ENCODE data around the gene NPRL2. TPM values are rescaled to one million over a fixed set of nuclear protein-coding genes. Genes with fewer than 3 reads are reported as not detected.

Gene NPRL2
- total and polyA plus RNA-seq, 2 donors (not counting 1 experiment from before 2014, with no cell fraction given) = 21.4 to 27.2 TPM

DNA sequence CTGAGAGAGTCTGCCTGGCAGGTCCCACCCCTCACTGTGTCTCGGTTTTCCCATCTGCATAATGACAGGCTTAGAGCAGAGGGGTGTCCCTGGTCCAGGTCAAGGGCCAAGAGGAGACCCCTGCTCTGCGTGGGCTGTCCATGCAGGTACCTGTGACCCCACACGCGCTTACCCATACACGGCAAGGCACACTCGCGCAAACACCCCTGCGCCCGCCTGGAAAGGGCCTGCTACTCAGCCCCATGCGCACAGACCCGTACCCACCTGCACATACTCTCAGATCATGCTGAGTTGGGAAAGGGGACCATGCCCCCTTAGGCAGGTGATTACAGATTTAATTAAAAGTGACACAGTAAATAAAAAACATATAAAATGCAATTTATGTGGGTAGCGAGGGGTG, 32.1 kb upstream of the NPRL2 start:
- DNase-seq (ENCODE audit: low read depth in 2 of 2) = no peak
- H4K20me1 ChIP-seq (ENCODE audit: control insufficient read depth, extremely low read depth, insufficient read depth, low read length) = no peaks in the 10 kb centered on the region
- H3K27me3 ChIP-seq (ENCODE audit: control insufficient read depth, insufficient read depth, low read length) = no peaks in the 10 kb centered on the region
- H3K36me3 ChIP-seq (ENCODE audit: control insufficient read depth, insufficient read depth, low read length) = no peaks in the 10 kb centered on the region
- no peak overlapping the region for H2AFZ ChIP-seq (ENCODE audit: low read length)
- TF ChIP-seq EZH2 (IDR thresholded peaks at IDR 0.05; ENCODE audit: low read length, missing control alignments) = no peak
- TF ChIP-seq, protein P1, sequence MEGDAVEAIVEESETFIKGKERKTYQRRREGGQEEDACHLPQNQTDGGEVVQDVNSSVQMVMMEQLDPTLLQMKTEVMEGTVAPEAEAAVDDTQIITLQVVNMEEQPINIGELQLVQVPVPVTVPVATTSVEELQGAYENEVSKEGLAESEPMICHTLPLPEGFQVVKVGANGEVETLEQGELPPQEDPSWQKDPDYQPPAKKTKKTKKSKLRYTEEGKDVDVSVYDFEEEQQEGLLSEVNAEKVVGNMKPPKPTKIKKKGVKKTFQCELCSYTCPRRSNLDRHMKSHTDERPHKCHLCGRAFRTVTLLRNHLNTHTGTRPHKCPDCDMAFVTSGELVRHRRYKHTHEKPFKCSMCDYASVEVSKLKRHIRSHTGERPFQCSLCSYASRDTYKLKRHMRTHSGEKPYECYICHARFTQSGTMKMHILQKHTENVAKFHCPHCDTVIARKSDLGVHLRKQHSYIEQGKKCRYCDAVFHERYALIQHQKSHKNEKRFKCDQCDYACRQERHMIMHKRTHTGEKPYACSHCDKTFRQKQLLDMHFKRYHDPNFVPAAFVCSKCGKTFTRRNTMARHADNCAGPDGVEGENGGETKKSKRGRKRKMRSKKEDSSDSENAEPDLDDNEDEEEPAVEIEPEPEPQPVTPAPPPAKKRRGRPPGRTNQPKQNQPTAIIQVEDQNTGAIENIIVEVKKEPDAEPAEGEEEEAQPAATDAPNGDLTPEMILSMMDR (conservative IDR thresholded peaks at IDR 0.05 in 1 of 2, IDR thresholded peaks at IDR 0.05 in 1 of 2; ENCODE audit: low read depth in 1 of 2, low read length in 2 of 2) = no peak
- no peaks in the 10 kb centered on the region for H3K4me1 ChIP-seq (ENCODE audit: control insufficient read depth, extremely low read depth, insufficient read depth, low read length)
- no peak overlapping the region for H3K9ac ChIP-seq (ENCODE audit: insufficient read depth, low read length)
- no peak overlapping the region for H3K27ac ChIP-seq (ENCODE audit: insufficient read depth, low read length)
- no peak overlapping the region for H3K4me3 ChIP-seq (replicated peaks in 1 of 4; ENCODE audit: control extremely low read depth in 1 of 4, insufficient read depth in 1 of 4, low read depth in 3 of 4, low read length in 4 of 4)
- no peaks in the 10 kb centered on the region for H3K9me3 ChIP-seq (ENCODE audit: control insufficient read depth, insufficient read depth, low read depth, low read length)
- H3K79me2 ChIP-seq (ENCODE audit: control insufficient read depth, insufficient read depth, low read length) = no peaks in the 10 kb centered on the region
- H3K4me2 ChIP-seq (ENCODE audit: extremely low read depth, insufficient read depth, low read length) = no peak overlapping the region

DNA sequence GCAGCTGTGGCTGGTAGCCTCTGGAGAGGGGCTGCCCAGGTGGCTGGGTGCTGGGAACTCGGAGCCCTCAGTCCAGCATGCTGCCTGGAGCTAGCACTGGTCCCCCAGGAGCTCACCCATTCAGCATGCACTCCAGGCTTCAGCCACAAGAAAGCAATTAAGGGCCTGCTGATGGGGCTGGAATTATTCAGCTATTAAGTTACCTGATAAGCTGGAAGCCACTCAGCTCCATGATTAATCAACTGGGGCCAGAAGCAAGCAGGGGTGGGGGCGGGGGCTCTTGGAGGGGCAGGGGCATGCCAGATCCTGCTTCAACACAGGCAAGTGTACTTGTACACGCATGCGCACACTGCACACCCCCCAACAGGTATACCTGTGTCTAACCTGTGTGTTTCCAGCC, 30.8 kb upstream of the NPRL2 start:
- Histone ChIP-seq H3K9ac (ENCODE audit: insufficient read depth, low read length) (no peak overlapping the region), H3K27ac (ENCODE audit: insufficient read depth, low read length) (no peak overlapping the region), H3K4me1 (ENCODE audit: control insufficient read depth, extremely low read depth, insufficient read depth, low read length) (no peaks in the 10 kb centered on the region), H4K20me1 (ENCODE audit: control insufficient read depth, extremely low read depth, insufficient read depth, low read length) (no peaks in the 10 kb centered on the region), H3K27me3 (ENCODE audit: control insufficient read depth, insufficient read depth, low read length) (no peaks in the 10 kb centered on the region), H3K36me3 (ENCODE audit: control insufficient read depth, insufficient read depth, low read length) (no peaks in the 10 kb centered on the region), H3K79me2 (ENCODE audit: control insufficient read depth, insufficient read depth, low read length) (no peaks in the 10 kb centered on the region), H3K4me3 (replicated peaks in 1 of 4; ENCODE audit: control extremely low read depth in 1 of 4, insufficient read depth in 1 of 4, low read depth in 3 of 4, low read length in 4 of 4) (no peak overlapping the region), H3K9me3 (ENCODE audit: control insufficient read depth, insufficient read depth, low read depth, low read length) (no peaks in the 10 kb centered on the region), H2AFZ (ENCODE audit: low read length) (no peak overlapping the region), H3K4me2 (ENCODE audit: extremely low read depth, insufficient read depth, low read length) (no peak overlapping the region)
- no peak for DNase-seq (ENCODE audit: low read depth in 2 of 2)
- no peak for TF ChIP-seq EZH2 (IDR thresholded peaks at IDR 0.05; ENCODE audit: low read length, missing control alignments)
- TF ChIP-seq, protein P1 (conservative IDR thresholded peaks at IDR 0.05 in 1 of 2, IDR thresholded peaks at IDR 0.05 in 1 of 2; ENCODE audit: low read depth in 1 of 2, low read length in 2 of 2) = no peak

DNA sequence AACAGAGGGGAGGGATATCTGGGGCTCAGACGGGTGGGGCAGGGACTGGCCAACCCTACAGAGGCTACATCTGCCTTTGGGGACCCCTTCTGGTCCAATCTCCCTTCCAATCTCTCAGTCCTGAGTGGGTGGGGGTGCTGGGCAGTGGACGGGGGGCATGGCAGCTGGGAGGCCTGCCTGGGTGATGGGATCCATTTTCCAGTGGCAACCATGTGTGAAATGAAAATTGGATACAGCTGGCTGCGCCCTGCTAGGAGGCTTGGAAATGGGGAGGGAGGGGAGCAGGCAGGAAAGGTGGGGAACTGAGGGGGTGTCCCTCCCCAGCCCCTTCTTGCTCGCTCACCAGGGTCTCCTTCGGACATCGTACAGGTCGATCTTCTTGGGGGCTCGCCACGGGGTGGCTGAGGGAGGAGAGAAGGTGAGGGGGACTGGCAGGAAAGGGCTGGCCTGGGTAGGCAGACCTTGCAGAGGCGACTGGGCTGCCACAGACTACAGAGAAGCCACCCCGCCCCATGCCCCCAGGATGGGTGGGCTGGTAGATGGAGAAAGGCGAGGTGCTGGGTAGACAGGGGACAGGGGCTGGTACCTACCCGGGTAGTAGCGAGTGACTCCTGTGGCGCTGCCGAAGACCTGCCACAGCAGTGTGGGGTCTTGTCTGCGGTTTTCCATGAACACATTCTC, 30.0 kb upstream of the NPRL2 start:
- Histone ChIP-seq H4K20me1 (ENCODE audit: control insufficient read depth, extremely low read depth, insufficient read depth, low read length) (no peaks in the 10 kb centered on the region), H3K27me3 (ENCODE audit: control insufficient read depth, insufficient read depth, low read length) (no peaks in the 10 kb centered on the region), H3K27ac (ENCODE audit: insufficient read depth, low read length) (no peak overlapping the region), H3K4me1 (ENCODE audit: control insufficient read depth, extremely low read depth, insufficient read depth, low read length) (no peaks in the 10 kb centered on the region), H3K9me3 (ENCODE audit: control insufficient read depth, insufficient read depth, low read depth, low read length) (no peaks in the 10 kb centered on the region), H3K9ac (ENCODE audit: insufficient read depth, low read length) (no peak overlapping the region), H3K79me2 (ENCODE audit: control insufficient read depth, insufficient read depth, low read length) (no peaks in the 10 kb centered on the region), H2AFZ (ENCODE audit: low read length) (no peak overlapping the region), H3K36me3 (ENCODE audit: control insufficient read depth, insufficient read depth, low read length) (no peaks in the 10 kb centered on the region), H3K4me3 (replicated peaks in 1 of 4; ENCODE audit: control extremely low read depth in 1 of 4, insufficient read depth in 1 of 4, low read depth in 3 of 4, low read length in 4 of 4) (no peak overlapping the region), H3K4me2 (ENCODE audit: extremely low read depth, insufficient read depth, low read length) (no peak overlapping the region)
- DNase-seq (ENCODE audit: low read depth in 2 of 2) = no peak
- no peak for TF ChIP-seq EZH2 (IDR thresholded peaks at IDR 0.05; ENCODE audit: low read length, missing control alignments)
- TF ChIP-seq, protein P1 (conservative IDR thresholded peaks at IDR 0.05 in 1 of 2, IDR thresholded peaks at IDR 0.05 in 1 of 2; ENCODE audit: low read depth in 1 of 2, low read length in 2 of 2) = no peak
